ENCODE data around the gene IFNGR2.
"Not testable (repeated sequence)": the region's sequence is repeated elsewhere in the genome, so short reads cannot be mapped to it uniquely, and the experiment has no call there.

The IFNGR2 gene

DNA sequence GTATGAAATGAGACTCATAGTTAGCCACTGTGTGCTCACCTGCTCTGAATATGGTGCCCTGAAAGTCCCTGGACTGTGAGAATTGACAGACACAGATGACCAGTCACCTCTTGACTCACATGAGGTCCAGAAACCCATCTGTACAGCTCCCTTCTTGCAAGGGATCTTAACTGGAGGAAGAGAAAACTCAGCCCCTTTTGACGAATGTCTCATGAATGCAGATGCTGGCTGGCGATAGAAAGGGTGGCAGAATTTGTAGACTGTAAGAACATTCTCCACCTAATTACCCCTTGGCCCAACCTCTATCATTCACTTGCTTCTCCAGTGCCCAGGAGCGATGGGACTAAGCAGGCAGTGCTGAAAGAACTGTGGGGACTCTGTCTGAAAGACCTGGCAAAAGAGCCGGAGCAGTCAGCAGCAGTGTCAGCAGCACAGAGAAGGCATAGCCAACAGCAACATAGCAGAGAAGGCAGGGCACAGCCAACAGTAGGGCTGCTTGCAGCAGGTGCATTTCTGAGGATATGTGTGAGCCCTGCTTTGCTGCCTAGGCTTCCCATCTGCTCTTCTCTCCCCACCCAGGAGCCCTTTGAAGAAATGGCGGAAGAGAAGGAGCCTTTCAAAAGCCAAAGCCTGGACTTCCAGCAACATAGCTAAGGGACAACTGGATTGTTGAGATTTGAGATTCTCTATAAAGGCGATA is 25.8 kb upstream of the IFNGR2 start:
- TF ChIP-seq, protein P1, sequence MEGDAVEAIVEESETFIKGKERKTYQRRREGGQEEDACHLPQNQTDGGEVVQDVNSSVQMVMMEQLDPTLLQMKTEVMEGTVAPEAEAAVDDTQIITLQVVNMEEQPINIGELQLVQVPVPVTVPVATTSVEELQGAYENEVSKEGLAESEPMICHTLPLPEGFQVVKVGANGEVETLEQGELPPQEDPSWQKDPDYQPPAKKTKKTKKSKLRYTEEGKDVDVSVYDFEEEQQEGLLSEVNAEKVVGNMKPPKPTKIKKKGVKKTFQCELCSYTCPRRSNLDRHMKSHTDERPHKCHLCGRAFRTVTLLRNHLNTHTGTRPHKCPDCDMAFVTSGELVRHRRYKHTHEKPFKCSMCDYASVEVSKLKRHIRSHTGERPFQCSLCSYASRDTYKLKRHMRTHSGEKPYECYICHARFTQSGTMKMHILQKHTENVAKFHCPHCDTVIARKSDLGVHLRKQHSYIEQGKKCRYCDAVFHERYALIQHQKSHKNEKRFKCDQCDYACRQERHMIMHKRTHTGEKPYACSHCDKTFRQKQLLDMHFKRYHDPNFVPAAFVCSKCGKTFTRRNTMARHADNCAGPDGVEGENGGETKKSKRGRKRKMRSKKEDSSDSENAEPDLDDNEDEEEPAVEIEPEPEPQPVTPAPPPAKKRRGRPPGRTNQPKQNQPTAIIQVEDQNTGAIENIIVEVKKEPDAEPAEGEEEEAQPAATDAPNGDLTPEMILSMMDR (IDR thresholded peaks at IDR 0.05; ENCODE audit: insufficient read depth, missing control alignments) = no peak
- FAIRE-seq = no peak
- no peak for DNase-seq (ENCODE audit: insufficient read length, low spot score)

DNA sequence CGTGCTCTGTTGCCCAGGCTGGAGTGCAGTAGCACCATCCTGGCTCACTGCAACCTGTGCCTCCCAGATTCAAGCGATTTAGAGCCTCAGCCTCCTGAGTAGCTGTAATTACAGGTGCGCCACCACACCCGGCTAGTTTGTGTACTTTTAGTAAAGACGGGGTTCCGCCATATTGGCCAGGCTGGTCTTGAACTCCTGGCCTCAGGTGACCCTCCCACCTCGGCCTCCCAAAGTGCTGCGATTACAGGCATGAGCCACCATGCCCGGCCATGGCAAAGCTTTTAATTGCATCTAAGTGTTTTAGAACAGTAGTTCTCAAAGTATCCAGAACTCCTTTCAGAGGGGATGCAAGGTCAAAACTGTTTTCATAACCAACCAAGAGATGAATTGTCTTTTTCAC is 25.1 kb upstream of the IFNGR2 start:
- DNase-seq (ENCODE audit: insufficient read length, low spot score) (no peak), FAIRE-seq (no peak)
- TF ChIP-seq, protein P1 (IDR thresholded peaks at IDR 0.05; ENCODE audit: insufficient read depth, missing control alignments) = no peak

DNA sequence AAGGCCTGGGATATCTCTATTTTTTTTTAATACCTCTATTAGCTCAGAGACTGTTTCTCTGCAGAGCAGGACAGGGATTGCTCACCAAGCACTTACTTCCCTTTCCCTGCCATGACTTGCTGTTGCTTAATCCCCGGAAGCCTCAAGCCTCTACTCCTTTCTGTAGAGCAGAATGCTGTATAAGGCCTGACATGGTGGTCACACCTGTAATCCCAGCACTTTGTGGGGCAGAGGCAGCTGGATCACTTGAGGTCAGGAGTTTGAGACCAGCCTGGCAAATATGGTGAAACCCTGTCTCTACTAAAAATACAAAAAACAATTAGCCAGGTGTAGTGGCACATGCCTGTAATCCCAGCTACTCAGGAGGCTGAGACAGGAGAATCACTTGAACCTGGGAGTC is 23.3 kb upstream of the IFNGR2 start:
- not testable (repeated sequence) for DNase-seq (ENCODE audit: insufficient read length, low spot score); FAIRE-seq

DNA sequence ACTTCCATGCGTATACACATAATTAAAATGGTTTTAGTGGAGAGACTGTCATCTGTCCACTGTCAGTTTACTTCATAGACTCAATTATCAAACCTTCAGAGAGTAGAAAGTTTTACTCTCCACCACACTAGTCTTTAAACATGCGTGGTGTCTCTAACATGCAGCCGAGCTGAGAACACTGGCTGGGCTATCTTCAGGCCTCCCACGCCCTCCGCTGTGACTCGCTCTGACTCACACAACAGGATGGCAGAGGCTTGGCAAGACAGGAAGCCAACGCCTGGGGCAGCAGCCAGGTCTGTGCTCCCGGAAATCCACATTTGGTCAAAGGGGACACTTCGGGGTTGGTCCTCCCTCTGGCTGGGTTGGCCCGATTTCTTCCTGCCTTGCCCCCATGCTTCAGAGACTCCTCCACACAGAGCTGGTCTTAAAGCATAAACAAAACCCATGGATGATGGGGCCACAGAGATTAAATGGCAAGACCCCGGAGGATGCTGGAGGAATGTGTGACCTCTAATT is 22.7 kb upstream of the IFNGR2 start:
- DNase-seq (ENCODE audit: insufficient read length, low spot score) (no peak), FAIRE-seq (no peak)
- TF ChIP-seq, protein P1 (IDR thresholded peaks at IDR 0.05; ENCODE audit: insufficient read depth, missing control alignments) = no peak

DNA sequence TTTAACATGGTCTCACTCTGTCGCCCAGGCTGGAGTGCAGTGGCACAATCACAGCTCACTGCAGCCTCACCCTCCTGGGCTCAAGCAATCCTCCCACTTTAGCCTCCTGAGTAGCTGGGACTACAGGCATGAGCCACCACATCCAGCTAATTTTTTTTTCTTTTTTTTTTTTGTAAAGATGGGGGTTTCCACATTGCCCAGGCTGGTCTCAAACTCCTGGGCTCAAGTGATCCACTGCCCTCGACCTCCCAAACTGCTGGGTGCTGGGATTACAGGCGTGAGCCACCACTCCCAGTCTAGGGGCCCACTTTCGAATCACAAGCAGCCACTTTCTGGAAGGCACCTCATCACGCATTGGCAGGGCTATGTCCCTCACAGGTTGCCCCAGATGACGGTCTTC is 21.8 kb upstream of the IFNGR2 start:
- not testable (repeated sequence) for FAIRE-seq; DNase-seq (ENCODE audit: insufficient read length, low spot score)

DNA sequence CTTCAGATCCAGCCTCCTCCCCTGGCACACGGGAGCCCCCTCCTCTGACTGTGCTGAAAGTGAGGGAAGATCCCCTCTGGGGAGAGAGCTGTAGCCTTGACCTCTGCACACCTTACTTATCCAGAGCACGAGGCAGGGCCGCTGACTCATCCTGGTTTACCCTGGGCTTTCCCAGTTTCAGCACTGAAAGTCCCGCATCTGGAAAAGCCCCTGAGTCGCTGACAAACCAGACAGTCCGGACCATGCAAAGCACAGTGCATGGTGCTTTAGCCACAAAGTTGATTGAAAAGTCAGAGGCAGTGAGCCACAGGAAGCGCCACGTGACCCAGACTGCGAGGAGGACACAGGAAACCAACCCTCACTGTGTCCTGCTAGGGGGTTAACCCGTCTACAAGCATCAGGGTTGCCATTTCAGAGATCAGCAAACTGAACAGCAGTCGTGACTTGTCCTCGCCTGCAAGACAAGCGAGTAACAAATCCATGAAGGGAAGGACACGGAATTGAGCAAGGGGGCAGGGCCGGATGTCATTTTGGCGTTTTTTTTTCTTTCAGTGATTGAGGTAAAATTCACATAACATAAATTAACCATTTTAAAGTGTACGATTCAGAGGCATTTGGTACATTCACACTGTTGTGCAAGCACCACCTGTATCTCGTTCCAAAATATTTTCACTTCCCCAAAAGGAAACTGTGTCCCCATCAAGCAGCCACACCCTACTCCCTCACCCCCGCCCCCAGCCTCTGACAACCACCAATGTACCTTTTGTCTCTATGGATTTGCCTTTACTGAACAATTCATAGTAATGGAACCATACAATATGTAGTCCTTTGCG is 19.9 kb upstream of the IFNGR2 start:
- no peak for FAIRE-seq
- TF ChIP-seq, protein P1 (IDR thresholded peaks at IDR 0.05; ENCODE audit: insufficient read depth, missing control alignments) = no peak
- DNase-seq (ENCODE audit: insufficient read length, low spot score) = no peak

DNA sequence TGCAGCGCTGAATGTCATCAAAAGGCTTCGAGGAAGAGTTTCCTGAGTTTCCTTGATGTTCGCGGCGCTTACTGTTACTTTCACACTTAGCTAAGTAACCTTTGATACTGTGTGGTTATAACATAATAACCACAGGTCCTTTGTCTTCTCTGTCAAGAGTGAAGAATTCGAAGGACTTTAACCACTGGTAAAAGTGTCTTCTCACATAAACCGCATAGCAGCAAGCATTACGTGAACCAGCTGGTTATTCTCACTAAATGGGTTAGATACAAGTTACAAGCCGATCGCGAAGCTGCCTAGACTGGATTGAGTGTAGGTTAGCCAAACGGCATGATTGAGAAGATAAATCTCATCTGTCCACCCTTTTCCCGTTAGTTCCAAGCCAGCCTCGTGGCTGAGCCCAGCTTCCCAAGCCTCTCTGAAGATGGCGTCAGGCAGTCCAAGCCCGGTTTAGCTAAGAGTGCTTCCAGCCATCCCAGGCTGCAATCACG is 18.3 kb upstream of the IFNGR2 start:
- DNase-seq (ENCODE audit: insufficient read length, low spot score) (no peak), FAIRE-seq (no peak)
- TF ChIP-seq, protein P1 (IDR thresholded peaks at IDR 0.05; ENCODE audit: insufficient read depth, missing control alignments) = no peak

DNA sequence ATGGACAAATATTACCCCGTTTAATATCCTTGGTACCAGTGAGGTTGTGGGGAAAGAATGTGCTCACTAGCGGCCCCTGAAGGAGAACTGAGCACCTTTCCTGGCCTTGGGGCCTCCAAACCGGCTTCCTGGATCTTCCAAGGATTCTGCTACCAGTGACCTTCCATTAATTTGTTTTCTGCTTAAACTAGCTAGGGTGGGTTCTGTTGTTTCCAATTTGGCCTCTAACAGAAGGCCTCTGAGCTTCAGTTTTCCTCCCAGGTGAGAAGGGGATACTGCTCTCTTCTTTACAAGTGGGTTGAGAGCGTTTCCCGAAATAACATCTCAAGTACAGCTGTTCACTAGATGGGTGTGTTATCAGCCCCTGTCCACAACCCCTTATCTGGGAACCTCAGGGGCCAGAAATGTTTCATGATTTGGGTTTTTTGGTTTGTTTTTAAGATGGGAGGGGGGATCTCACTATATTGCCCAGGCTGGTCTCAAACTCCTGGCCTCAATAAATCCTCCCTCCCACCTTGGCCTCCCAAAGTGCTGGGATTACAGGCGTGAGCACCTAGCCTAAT is 16.9 kb upstream of the IFNGR2 start:
- no peak for FAIRE-seq
- TF ChIP-seq, protein P1 (IDR thresholded peaks at IDR 0.05; ENCODE audit: insufficient read depth, missing control alignments) = no peak
- DNase-seq (ENCODE audit: insufficient read length, low spot score) = no peak

Data from D721Med (cell line).